ENCODE measurements around the gene ALDH1L1.

ALDH1L1 gene

DNA sequence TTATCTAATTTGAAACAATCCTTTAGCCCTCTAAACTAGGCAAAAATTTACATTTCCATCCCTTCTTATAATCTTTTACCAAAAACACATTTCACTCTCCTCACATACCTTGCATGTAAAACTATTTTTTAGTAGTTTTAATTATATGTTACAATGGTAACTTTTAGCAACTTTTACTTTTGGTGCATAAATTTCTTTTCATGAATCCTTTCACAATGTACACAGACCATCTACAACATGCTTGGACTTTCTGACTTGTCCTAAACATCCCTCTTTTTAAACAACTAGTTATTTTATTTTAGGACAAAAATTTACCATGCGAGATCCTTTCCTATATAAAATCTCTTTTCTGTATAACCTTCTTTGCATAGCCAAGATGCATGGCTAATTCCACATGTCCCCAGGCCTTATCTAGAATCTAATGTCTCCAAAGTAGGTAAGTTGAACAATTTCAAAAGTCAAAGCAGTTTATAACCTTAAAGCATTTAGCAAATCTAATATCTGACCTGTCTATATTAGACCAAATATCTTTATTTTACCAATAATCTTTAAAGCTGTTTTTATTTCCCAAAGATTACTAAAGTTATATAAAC, 14.4 kb upstream of the ALDH1L1 start:
- no peak for DNase-seq (ENCODE audit: low spot score)

DNA sequence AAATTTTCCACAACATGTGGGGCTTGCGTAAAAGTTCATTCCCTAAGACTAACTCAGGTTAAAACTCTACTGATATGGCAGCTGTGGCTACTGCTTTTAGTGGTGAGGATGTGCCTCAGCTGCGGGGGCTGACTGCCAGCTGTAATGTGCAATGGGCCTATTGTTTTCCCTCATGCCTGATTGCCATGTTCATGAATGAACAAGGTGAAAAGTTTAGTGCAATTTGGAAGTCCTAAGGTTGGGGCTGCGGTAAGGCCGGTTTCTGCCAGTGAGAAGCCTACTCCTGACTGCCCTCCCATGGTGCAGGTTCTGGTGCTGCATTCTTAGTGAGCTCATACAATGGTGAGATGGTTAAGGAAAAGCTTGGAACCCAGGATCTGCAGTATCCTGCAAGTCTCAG, 10.9 kb upstream of the ALDH1L1 start:
- DNase-seq (ENCODE audit: low spot score) = no peak

DNA sequence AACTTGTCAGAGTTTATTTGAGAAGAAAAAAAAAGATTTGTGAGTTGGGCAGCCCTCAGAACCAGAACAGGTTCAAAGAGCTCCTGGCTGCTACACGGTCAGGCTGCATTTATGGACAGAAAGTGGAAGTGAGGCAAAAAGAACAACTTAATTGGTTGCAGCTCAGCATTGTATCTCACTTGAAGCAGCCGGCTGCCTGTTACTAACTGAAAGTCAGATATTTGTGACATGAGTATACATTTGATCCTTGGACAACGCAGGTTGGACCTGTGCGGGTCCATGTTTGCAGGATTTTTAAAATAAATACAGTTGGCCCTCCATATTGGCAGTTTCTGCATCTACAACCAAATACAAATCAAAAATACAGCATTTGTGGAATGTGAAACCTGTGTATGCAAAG, 7.5 kb upstream of the ALDH1L1 start:
- no peak for DNase-seq (ENCODE audit: low spot score)

DNA sequence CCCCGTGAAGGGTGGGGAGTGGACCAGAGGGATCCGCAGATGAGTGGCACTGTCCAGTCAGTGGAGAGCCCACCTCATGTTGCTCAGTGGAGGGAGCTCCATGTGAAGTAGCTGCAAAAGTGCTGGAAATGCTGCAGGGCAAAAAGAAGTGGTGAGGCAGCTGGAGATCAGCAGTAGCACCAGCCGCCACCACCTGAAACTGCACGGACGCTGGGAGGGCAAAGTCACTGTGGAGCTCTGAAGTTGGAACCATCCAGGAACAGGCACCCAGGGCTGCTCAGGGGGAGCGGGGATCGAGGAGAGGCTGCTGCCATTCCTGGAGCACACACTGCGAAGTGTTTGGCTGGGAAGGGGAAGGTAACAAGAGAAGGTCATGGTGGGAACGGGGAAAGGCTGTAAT, 6.4 kb upstream of the ALDH1L1 start:
- DNase-seq (ENCODE audit: low spot score) = no peak

DNA sequence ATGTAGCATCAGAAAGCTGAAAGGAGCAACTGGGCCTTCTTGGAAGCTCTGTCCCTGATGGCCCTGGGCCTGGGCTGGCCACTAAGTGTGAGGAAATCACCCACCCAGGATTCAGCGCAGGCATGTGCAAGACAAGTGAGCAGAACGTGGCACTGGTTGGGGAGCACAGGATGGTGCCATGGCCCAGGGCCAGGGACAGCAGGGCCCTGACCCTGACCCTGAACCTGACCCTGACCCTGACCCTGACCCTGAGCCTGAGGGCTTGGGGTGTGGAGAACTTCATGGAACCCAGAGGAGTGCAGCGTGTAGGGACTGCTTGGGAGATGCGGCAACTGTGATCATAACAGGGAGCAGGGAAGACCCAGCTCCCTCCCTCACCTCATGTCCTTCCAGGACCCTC, 5.9 kb upstream of the ALDH1L1 start:
- no peak for DNase-seq (ENCODE audit: low spot score)

DNA sequence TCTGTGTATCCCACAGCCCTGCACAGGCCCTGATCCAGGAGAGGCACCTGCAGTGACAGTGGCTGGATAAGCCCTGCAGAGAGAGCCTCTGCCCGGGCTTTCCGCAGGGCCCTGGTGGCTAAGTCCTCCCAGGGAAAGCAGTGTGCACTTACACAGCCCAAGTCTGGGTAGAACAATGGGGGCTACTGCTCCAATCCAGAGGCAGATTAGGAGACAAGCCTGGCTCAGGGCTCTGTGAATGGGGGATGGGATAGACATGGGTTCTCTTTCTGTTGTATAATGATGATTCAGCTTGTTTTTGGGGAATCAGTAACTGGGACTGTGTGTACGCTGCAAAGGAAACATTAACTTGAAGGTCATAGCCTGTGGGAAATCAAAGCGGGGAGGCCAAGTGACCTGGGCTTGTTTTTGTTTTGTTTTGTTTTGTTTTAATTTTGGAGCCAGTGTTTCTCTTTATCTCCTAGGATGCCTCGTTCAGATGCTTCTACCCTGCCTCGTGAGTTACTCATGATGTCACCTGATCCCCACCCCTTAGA, 4.1 kb upstream of the ALDH1L1 start:
- DNase-seq (ENCODE audit: low spot score) = no peak

DNA sequence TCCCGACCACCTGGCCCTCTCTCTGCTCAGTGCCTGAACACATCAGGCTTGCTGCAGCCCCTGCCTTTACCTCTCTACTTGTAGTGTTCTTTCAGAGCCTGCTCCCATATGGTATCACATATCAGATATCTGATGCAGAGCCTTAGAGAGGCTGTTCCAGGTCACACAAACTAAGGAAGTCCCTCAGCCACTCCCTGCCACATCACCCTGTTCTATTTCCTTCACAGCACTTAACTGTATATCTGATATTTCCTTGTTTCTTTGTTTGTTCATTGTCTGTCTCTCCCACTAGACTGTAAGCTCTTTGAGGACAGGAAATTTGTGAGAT, 976 bp upstream of the ALDH1L1 start:
- no peak for DNase-seq (ENCODE audit: low spot score)

DNA sequence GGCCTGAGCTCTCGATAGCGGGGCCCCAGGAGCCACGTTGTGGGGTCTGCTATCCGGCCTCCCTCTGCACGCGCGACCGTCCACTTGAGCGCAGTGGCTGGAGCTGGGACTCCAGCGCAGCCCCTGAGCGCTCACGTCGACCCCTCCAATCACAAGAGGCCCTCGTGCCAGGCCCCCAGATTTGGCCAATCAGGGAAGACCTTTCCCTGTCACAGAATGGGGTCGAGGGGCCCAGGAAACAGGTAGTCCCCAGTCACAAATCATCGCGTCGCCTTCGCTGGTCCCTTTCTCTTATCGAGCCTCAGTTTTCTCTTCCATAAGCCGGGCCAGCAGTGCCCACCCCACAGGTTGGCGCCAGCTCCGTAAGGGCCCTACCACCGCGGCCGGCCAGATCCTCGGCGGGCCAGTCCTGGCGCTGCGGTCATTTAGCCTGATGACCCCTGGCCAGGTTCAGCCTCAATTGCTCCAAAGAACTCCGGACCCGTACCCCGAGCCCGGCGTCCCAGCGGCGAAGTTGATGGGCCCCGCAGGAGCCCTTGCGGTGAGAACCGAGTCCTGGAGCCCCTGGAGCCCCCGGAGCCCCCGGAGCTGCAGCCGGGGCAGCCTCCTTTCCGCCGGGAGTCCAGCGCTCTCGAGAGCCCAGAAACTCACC, 435 bp downstream of the ALDH1L1 start:
- no peak for DNase-seq (ENCODE audit: low spot score)

DNA sequence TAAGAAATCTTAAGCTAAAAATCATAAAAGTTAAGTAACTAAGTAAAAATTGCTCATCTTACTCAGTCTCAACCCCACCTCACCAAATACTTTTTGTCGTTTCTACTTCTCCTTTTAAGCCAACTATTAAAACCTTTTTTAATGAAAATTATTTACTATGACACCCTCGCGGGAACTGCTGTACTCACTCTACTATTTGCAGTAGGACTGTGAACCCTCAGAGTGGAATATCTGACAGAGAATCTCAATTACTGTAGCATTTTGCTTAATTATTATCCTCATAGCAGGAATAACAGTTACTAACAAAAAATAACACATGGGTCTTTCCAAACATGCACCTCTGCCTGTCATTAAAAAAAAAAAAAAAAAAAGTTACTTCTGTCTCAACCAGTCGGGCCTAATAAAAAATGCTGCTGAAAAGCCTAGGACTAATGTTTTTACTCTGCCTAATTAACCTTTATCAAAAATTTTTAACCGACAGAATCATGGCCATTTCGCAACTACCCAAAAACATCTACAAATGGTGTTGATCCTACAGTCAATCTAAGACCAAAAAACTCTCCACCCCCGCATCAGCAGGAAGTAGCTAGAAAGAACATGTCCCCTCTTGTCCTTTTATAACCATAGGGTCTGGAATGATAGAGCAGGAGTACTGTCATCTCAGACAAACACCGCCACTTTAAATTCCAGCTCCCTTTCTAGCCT, 10.2 kb downstream of the ALDH1L1 start:
- no peak for DNase-seq (ENCODE audit: low spot score)

DNA sequence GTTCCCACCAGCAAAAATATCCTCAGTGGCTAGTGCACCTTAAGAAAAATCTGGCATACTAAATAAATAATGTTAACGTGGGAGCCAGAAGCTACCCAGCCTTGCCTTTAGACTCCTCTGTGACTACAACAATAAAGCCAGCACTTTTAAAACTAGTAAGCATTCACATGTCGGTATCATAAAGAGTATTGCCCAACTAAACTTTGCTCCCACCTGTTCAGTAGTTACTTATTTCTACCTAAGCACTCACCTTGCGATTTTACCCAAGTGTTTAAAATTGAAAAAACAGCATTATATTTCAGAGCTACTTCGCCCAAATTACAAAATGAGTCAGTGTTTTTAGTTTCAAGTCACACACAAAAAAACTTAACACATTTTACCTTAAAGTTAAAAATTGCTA, 12.8 kb downstream of the ALDH1L1 start:
- DNase-seq (ENCODE audit: low spot score) = no peak

DNA sequence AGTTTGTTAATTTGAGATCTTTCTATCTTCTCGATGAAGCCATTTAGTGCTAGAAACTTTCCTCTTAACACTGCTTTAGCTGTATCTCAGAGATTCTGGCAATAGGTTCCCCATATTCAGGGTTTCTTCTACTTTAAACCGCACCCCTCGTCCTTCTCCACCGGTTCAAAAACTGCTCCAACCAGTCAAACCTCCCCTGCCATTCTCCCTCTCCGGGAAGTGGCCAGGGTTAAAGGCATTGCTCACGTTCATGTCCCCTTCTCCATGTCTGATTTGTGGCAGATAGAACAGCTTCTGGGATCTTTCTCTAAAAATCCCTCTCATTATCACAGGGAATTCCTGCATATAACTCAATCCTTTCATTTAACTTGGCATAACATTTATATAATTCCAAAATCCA, 14.4 kb downstream of the ALDH1L1 start:
- DNase-seq (ENCODE audit: low spot score) = no peak

DNA sequence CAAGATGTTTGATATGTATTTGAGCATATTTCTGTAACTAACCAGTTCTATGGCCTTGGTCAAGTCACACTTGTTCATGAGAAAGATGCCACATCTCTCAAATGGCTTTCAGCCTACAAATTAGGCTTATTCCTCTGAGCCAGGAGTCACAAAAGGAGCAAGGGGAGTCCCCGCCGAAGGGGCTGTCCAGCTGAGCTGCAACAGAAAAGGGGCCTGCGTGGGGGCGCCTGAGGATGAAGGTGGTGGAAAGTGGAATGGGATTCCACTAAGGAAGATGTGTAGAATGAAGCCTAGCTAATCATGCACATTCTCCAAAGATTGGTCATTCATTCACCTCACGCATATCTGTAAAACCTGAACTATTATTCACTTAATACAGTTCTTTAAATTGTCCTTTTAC, 19.1 kb downstream of the ALDH1L1 start:
- DNase-seq (ENCODE audit: low spot score) = no peak

DNA sequence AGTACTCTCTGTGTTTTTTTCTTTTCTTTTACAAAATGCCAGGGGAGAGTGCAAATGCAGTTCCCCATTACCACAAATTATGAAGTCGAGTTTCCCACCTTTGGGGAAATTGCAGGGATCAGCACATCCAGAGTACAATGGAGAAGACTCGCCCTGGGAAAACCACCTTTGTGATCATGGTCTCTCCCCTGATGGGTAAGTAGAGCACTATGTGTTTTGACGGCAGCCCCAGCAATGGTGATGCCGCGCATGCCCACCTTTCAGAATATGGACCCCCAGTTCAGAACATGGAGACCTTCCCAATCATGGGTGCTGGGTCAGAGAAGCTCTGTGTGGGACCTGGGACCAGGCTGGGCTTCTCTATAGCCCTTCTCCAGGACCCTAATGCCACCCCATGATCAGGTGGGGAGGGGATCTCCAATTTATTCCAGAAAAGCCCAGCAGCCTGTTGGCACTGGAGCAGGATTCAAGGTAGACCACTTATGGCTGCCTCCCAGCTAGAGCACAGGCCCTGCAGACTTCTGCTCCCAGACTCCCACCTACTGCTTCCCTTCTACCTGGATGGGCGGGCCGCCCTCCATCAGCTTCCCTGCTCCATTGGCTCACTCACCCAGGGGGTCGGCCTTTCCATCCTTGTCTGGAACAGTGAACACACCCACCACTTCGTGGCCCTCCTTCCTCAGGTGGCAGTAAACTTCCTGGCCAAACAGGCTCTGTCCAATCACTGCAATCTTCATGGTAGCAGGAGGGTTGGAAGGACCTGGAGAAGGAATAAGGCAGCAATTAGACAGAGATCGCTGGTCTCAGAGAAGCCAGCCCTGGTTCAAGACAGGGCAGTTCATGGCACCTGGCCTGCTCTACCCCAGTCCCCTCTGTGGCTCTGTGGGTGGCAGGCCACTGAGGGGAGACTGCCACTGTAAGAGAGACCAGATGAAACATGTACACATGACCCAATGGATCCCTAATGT, 19.9 kb downstream of the ALDH1L1 start:
- DNase-seq (ENCODE audit: low spot score) = no peak

DNA sequence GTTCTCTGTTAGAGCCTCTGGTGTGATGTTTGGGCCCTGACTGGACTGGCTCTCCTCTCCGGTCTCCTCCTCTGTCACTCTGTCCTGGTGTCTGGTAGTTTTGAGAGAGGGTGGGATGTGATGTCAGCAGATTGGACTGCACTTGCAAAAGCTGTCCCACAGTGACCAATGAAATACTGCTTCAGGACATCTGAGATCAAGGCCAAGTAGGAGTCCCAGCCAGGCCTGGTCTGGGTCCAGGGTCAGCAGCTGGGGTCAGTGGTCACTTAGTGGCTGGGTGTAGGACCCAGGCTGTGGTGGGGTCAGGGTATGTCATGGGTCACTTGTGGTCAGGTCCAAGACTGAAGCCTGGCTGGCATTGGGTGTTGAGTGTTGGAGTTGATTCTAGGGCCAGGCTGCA, 20.9 kb downstream of the ALDH1L1 start:
- DNase-seq (ENCODE audit: low spot score) = no peak

DNA sequence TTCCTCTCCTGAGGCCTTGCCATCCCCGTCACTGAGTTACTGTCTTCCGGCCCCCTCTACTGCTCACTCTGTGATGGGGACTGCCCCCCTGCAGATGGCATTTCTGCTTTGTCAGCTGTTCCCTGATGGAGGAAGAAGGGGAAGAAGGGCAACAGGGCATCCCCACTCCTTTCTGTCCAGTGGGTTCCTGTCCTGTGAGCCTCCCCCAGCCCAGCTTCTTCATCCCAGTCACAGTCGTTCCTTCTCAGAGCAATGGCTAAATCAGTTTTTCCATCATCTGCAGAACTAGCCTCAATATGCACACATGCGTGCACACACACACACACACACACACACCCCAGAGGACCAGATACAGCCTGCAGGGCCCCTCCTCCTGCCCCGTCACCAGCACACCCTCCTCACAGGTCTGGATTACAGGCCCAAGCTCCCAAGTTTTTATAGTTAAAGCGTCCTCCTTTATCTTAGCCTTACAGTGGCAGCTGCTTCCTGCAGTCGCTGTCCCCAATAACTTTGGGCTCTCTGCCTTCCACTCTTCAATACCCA, 21.4 kb downstream of the ALDH1L1 start:
- no peak for DNase-seq (ENCODE audit: low spot score)

DNA sequence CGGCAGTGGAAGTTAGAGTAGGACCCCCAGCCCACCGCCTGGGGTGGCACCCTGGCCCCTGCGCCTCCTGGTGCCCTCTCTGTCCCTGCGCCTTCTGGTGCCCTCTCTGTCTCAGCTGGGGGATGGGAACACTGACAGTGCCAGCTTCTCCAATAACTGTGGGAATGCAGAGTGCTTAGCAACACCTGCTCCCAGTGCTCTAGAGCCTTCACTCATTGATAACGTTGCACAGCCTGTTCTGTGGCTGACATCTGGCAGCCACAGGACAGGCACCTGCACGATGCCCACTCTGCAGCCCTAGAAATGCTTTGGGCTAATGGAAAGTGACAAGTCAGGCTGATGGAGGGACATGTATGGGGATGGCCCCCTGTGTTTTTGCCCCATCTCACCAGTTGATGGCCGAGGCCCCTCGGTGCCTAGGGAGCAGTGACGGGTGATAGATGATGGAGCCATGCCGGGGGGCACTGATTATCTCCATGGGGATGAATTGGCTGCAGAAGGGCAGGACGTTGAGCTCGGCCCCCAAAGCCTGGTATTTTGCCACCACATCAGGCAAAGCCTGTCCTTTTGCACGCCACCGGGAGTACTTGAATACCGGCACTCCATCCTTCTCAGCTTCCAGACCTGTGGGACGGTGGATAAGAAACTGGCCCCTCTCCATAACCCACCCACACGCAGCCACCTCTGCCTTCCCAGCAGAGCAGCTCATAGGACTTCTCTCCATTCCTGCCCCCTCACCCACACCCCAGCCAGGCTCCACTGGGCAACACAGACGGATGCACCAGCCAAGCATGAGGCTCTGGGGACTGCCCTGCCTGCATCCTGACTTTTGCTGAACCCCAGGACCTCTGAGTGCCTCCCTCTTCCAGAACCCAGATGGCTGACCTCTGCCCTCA, 22.1 kb downstream of the ALDH1L1 start:
- DNase-seq (ENCODE audit: low spot score) = no peak

DNA sequence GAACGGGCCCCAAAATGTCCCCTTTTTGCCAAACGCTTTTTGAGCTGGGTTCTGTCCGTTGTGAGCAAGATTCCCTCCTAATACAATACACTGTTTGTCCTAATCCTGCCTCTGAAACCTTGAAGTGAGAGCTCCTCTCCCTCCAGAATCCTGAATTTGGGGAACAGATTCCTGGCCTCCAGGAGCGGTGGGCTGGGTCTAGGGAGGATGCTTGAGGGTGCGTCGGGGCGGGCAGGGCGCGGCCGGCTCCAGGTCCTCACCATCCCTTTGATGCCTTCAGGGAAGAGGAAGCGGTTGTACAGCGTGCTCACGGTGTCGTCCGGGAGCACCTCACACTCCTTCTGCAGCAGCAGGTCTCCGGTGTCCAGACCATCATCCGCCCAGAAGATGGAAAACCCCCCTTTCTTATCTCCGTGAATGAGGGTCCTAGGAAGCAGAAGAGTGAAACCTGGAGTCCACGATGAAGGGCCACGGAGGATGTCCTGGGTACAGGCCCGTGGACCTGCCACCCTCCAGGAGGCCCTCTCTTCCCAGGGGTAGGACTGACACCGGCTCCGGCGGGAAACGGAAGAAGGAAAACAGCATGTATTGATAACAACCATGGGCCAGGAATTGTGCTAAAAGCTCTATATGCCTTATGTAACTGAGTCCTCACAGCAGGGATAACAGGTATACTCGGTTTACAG, 23.2 kb downstream of the ALDH1L1 start:
- no peak for DNase-seq (ENCODE audit: low spot score)

DNA sequence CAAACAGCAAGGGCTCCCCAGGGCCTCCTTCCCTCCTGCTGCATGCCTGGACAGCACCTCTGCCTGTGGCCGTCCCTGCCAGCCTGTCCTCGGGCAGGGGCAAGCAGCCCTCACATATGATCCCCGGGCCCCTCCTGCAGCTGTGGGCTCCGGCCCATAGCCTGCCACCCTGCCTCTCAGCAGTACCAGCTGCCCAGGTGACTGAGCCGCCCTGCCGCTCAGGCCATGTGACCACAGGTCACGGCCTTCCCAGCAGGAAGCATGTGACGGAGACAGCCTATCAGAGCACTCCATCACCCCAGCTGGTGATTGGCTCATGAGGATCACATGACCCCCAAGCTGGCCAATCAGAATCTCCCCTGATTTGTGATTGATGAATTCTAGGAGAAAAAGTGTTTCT, 23.9 kb downstream of the ALDH1L1 start:
- DNase-seq (ENCODE audit: low spot score) = no peak

DNA sequence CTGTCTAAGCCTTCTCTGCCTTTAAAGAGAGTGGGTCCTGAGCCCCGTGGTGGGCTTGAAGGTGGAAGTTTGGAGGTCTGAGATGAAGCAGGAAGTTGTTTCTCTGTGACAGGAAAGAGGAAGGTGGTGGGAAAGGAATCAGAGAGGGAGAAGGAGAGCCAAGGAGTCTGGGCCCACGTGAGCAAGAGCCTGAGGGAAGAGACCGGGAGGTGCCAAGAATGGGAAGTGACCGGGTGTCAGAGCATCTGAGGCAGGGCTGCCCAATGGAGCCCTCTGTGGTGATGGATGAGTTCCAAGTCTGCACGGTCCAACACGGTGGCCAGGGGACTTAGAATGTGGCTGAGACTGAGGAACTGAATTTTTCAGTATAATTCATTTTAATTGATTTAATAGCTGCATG, 24.6 kb downstream of the ALDH1L1 start:
- no peak for DNase-seq (ENCODE audit: low spot score)

DNA sequence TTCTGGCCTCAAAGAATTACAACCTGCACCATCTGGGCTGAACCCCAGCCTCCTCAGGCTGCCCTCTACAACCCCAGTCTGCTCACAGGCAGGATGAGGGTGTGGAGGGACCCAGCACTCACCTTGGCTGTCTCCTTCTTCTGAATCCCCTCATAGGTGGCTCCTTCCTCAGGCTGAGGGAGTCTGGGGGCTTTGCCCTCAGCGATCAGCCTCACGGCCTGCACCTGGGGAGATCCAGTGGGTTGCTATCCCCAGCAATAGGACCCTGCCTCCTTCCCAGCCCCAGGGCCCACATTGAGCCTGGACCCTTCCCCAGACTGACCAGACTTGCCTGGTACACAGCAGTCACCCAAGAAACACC, 25.1 kb downstream of the ALDH1L1 start:
- no peak for DNase-seq (ENCODE audit: low spot score)

Measured in CD4-positive, alpha-beta T cell treated with Interleukin-6 at 100 ng/mL for 8 hours (primary cell).